HFF-Myc (cell line): ENCODE results near the gene MTPN.

ENCODE experiments used
- DNase-seq: peaks from one replicate; pipeline ENCODE4 v3.0.0-alpha.2; 2011; ENCODE audit warnings: low read depth; ENCODE audit errors: extremely low read depth
- H3K4me3 ChIP-seq: replicated peaks from 2 replicates; pipeline ENCODE4 v1.5.1; 2011; ENCODE audit warnings: low read depth, mild to moderate bottlenecking, control low read depth, low read length
- TF ChIP-seq, protein P1 (sequence below): IDR thresholded peaks from 2 replicates; pipeline ENCODE4 v1.5.1; 2012; ENCODE audit warnings: mild to moderate bottlenecking, low read depth, low read length, control low read depth; ENCODE audit errors: missing control alignments

MTPN gene

DNA sequence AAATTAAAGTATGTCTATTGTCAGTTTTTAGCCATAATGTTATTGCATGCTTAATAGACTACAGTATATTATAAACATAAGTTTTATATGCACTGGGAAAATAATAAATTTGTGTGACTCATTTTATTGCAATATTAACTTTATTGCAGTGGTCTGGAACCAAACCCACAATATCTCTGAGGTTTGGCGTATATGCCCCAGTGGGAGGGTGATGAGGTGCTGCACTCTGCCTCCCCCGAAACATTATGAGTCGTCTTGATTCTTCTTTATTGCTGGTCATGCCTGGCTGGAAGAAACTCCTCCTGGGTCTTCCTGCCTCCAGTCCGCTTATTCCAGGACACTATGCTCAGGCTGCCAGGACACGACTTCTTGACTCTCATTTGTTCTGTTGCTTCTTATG lies 88.4 kb downstream of the MTPN start:
- no peak for DNase-seq
- no peak overlapping the region for H3K4me3 ChIP-seq
- TF ChIP-seq, protein P1, sequence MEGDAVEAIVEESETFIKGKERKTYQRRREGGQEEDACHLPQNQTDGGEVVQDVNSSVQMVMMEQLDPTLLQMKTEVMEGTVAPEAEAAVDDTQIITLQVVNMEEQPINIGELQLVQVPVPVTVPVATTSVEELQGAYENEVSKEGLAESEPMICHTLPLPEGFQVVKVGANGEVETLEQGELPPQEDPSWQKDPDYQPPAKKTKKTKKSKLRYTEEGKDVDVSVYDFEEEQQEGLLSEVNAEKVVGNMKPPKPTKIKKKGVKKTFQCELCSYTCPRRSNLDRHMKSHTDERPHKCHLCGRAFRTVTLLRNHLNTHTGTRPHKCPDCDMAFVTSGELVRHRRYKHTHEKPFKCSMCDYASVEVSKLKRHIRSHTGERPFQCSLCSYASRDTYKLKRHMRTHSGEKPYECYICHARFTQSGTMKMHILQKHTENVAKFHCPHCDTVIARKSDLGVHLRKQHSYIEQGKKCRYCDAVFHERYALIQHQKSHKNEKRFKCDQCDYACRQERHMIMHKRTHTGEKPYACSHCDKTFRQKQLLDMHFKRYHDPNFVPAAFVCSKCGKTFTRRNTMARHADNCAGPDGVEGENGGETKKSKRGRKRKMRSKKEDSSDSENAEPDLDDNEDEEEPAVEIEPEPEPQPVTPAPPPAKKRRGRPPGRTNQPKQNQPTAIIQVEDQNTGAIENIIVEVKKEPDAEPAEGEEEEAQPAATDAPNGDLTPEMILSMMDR, result no peak

- no peak for DNase-seq
- TF ChIP-seq, protein P1, result no peak
- H3K4me3 ChIP-seq, result no peak overlapping the region
These were observed 90.6 kb downstream of the MTPN start for GRCh38 chr7:135886345-135887132.

- TF ChIP-seq, protein P1, result no peak
- H3K4me3 ChIP-seq, result no peak overlapping the region
- no peak for DNase-seq
These were observed 92.5 kb downstream of the MTPN start for GRCh38 chr7:135884495-135885232.

DNA sequence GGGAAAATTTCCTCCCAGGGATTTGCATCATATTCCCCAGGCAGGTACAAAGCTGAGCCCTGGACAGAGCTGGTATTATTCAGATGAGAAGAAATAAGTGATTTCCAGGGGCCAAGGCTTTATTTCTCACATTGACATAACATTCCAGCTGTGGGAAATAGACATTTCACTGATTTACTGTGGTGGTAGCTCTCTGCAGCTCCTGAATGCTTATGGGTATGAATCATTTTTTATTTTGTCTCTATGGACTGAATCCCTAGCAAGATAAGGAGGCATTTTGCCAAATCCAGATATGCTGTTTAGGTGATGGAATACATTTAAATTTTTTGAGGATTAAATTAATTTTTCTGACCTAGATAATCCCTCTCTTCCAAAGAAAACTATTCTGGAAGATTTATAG lies 97.9 kb downstream of the MTPN start:
- no peak for DNase-seq
- TF ChIP-seq, protein P1, result no peak
- no peak overlapping the region for H3K4me3 ChIP-seq

DNA sequence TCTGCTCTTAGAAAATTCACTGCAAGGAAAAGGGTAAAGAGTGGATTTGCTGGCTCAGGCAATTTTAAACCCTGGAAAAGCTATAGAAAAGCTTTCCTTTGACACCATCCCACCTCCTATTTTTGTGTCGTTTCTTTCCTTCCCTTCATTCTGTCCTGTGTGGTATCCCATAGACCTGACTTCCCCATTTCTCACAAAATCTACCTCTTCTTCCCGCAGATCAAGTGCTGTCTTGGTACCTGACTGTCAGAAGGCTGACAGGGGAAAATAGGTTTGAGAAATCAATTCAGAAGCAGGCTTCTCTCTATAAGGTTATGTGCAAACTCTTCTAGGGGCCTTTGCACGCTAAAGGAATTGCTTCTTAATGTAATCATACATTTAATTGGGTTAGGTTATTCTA lies 98.9 kb downstream of the MTPN start:
- TF ChIP-seq, protein P1, result no peak
- no peak overlapping the region for H3K4me3 ChIP-seq
- DNase-seq, result no peak

GRCh38 chr7:135877805-135878204 lies 99.4 kb downstream of the MTPN start:
- DNase-seq, result no peak
- no peak overlapping the region for H3K4me3 ChIP-seq
- TF ChIP-seq, protein P1, result no peak
